T follicular helper cell (primary cell): ENCODE data around the gene FAM184A.

Experiments
- DNase-seq: peaks from one replicate; pipeline ENCODE4 v3.0.0-alpha.2; 2020; ENCODE audit warnings: low read depth

The FAM184A gene

GRCh38 chr6:119096721-119097565 is 18.5 kb upstream of the FAM184A start:
- DNase-seq, result no peak

- no peak for DNase-seq
Measured at GRCh38 chr6:119090256-119090655, 11.8 kb upstream of the FAM184A start.

- DNase-seq, result no peak
Measured at GRCh38 chr6:119084784-119085183, 6.3 kb upstream of the FAM184A start.

- DNase-seq, result no peak
Measured at GRCh38 chr6:119083007-119083406, 4.5 kb upstream of the FAM184A start.

GRCh38 chr6:119079283-119079809 is 882 bp upstream of the FAM184A start:
- DNase-seq, result no peak

- peak; percentile 18 for DNase-seq
Measured at GRCh38 chr6:119077643-119078375, 655 bp downstream of the FAM184A start.

GRCh38 chr6:119077391-119077642 is 1.1 kb downstream of the FAM184A start:
- DNase-seq, result no peak

- no peak for DNase-seq
Measured at GRCh38 chr6:119076576-119077390, 1.7 kb downstream of the FAM184A start.

GRCh38 chr6:119076173-119076572 is 2.3 kb downstream of the FAM184A start:
- no peak for DNase-seq

GRCh38 chr6:119075200-119075981 is 3.1 kb downstream of the FAM184A start:
- no peak for DNase-seq

GRCh38 chr6:119073307-119074051 is 5.0 kb downstream of the FAM184A start:
- no peak for DNase-seq

GRCh38 chr6:119071576-119071975 is 6.9 kb downstream of the FAM184A start:
- DNase-seq, result no peak

- no peak for DNase-seq
Measured at GRCh38 chr6:119067091-119067490, 11.4 kb downstream of the FAM184A start.

- no peak for DNase-seq
Measured at GRCh38 chr6:119066517-119066916, 11.9 kb downstream of the FAM184A start.

GRCh38 chr6:119065955-119066354 is 12.5 kb downstream of the FAM184A start:
- no peak for DNase-seq

GRCh38 chr6:119065382-119065781 is 13.1 kb downstream of the FAM184A start:
- DNase-seq, result no peak

- DNase-seq, result no peak
Measured at GRCh38 chr6:119063491-119063890, 15.0 kb downstream of the FAM184A start.

- no peak for DNase-seq
Measured at GRCh38 chr6:119061215-119061614, 17.2 kb downstream of the FAM184A start.

- no peak for DNase-seq
Measured at GRCh38 chr6:119060255-119060907, 18.1 kb downstream of the FAM184A start.

- DNase-seq, result no peak
Measured at GRCh38 chr6:119055069-119055468, 23.4 kb downstream of the FAM184A start.
